ENCODE measurements around the gene HBG1.

Gene HBG1

DNA sequence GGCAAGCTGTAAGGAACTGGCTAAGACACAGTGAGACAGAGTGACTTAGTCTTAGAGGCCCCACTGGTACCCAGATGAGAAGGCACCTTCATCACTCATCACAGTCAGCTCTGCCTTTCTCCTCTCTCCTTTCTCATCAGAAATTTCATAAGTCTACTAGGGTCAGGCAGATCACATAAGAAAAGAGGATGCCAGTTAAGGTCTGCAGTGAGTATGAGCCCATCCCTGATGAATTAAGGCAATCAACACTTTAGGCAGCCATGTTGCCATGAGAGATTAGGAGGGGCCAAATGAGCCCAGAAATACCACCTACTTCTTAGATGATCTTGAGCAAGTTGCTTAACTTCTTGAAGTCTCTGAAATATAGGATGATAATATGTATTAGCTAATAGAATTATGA lies 31.9 kb upstream of the HBG1 start:
- Histone ChIP-seq H3K27ac (no peak overlapping the region), H3K27me3 (no peaks in the 10 kb centered on the region), H3K9me3 (no peaks in the 10 kb centered on the region), H3K36me3 (no peaks in the 10 kb centered on the region), H3K4me3 (ENCODE audit: low read depth in 1 of 2, low read length in 1 of 2) (no peak overlapping the region), H3K4me1 (ENCODE audit: control insufficient read depth in 1 of 2, insufficient read depth in 1 of 2, low read depth in 1 of 2, low read length in 1 of 2) (no peaks in the 10 kb centered on the region)
- TF ChIP-seq CTCF (IDR thresholded peaks at IDR 0.05) = no peak

- Histone ChIP-seq H3K27ac (no peak overlapping the region), H3K9me3 (no peaks in the 10 kb centered on the region), H3K4me1 (ENCODE audit: control insufficient read depth in 1 of 2, insufficient read depth in 1 of 2, low read depth in 1 of 2, low read length in 1 of 2) (no peaks in the 10 kb centered on the region), H3K4me3 (ENCODE audit: low read depth in 1 of 2, low read length in 1 of 2) (no peak overlapping the region), H3K27me3 (no peaks in the 10 kb centered on the region), H3K36me3 (no peaks in the 10 kb centered on the region)
- TF ChIP-seq CTCF (IDR thresholded peaks at IDR 0.05) = no peak
Observed at GRCh38 chr11:5280582-5281102, 31.0 kb upstream of the HBG1 start.

DNA sequence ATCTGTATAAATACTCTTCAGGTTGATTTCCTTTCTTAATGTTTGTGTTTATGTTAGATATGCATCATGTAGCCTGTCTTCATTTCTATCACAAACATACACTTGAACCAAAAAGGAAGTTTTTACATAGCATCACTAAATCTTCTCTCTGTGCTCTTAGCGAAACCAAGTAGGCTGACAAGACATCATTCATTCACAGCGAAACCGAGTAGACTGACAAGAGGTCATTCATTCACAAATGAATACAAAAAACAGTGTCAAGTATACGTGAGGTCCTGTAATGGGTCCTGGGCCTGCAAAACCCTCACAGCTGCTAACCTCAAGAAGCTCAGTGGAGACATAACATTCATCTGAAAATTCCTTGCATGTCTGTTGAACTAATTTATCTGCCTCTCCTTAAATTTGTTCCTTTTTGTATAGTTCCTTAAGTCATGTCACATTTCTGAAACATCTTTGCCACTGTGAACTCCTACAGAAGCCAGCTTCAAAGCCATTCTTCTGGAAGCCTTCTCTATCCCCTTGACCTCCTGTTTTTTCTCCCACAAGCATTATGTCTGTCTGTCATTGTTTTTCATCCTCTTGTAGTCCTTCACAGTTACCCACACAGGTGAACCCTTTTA lies 29.9 kb upstream of the HBG1 start:
- no peak for TF ChIP-seq CTCF (IDR thresholded peaks at IDR 0.05)
- no peaks in the 10 kb centered on the region for H3K9me3 ChIP-seq
- H3K27ac ChIP-seq = no peak overlapping the region
- H3K36me3 ChIP-seq = no peaks in the 10 kb centered on the region
- no peaks in the 10 kb centered on the region for H3K4me1 ChIP-seq (ENCODE audit: control insufficient read depth in 1 of 2, insufficient read depth in 1 of 2, low read depth in 1 of 2, low read length in 1 of 2)
- no peaks in the 10 kb centered on the region for H3K27me3 ChIP-seq
- H3K4me3 ChIP-seq (ENCODE audit: low read depth in 1 of 2, low read length in 1 of 2) = no peak overlapping the region

GRCh38 chr11:5277807-5278382 lies 28.2 kb upstream of the HBG1 start:
- no peaks in the 10 kb centered on the region for H3K4me1 ChIP-seq (ENCODE audit: control insufficient read depth in 1 of 2, insufficient read depth in 1 of 2, low read depth in 1 of 2, low read length in 1 of 2)
- TF ChIP-seq CTCF (IDR thresholded peaks at IDR 0.05) = no peak
- no peaks in the 10 kb centered on the region for H3K9me3 ChIP-seq
- no peaks in the 10 kb centered on the region for H3K36me3 ChIP-seq
- no peak overlapping the region for H3K27ac ChIP-seq
- H3K4me3 ChIP-seq (ENCODE audit: low read depth in 1 of 2, low read length in 1 of 2) = no peak overlapping the region
- H3K27me3 ChIP-seq = no peaks in the 10 kb centered on the region

GRCh38 chr11:5276697-5277096 lies 27.0 kb upstream of the HBG1 start:
- no peaks in the 10 kb centered on the region for H3K4me1 ChIP-seq (ENCODE audit: control insufficient read depth in 1 of 2, insufficient read depth in 1 of 2, low read depth in 1 of 2, low read length in 1 of 2)
- H3K36me3 ChIP-seq = no peaks in the 10 kb centered on the region
- H3K9me3 ChIP-seq = no peaks in the 10 kb centered on the region
- no peak overlapping the region for H3K4me3 ChIP-seq (ENCODE audit: low read depth in 1 of 2, low read length in 1 of 2)
- no peak overlapping the region for H3K27ac ChIP-seq
- TF ChIP-seq CTCF (IDR thresholded peaks at IDR 0.05) = no peak
- H3K27me3 ChIP-seq = no peaks in the 10 kb centered on the region

All from neutrophil (primary cell).